Ovary (tissue), 9 donors: ENCODE results near the gene USP2. TPM values are rescaled to one million over a fixed set of nuclear protein-coding genes. Genes with fewer than 3 reads are reported as not detected.

Experiments
- DNase-seq, 5 donors: peaks; one replicate each; pipeline ENCODE4 v3.0.0-alpha.2; 2019 to 2020
- H3K27ac ChIP-seq, 2 donors: fragments of 200-600 bp; one replicate each; pipeline versions ENCODE4 v1.5.1 to v1.8.0; 2019 to 2022
- H3K27me3 ChIP-seq: fragments of 200-600 bp; one replicate; pipeline ENCODE4 v1.8.0; 2022
- H3K36me3 ChIP-seq: fragments of 200-600 bp; sonication (generic); one replicate; pipeline ENCODE4 v1.5.1; 2019
- H3K4me1 ChIP-seq: one replicate; pipeline ENCODE4 v1.8.1; 2013; ENCODE audit warnings: mild to moderate bottlenecking, moderate library complexity; ENCODE audit not compliant: insufficient read depth
- H3K4me3 ChIP-seq: fragments of 200-600 bp; sonication (generic); one replicate; pipeline ENCODE4 v1.5.1; 2017
- H3K9me3 ChIP-seq, 2 donors: fragments of 200-600 bp in 1 of 2; sonication (generic) in 1 of 2; one replicate each; pipeline versions ENCODE4 v1.5.1 to v1.8.1; 2013 to 2019; ENCODE audit warnings: mild to moderate bottlenecking in 1 of 2, moderate library complexity in 1 of 2
- EP300 ChIP-seq: sonication (generic); formaldehyde crosslinking; IDR thresholded peaks from one replicate; pipeline ENCODE4 v1.6.1; 2017; ENCODE audit warnings: antibody characterized with exemption
- POLR2A ChIP-seq: fragments of 450-650 bp; IDR thresholded peaks from one replicate; pipeline ENCODE4 v1.6.1; 2017; ENCODE audit warnings: antibody characterized with exemption, mild to moderate bottlenecking, moderate library complexity
- WGBS, 3 donors: extraction: QIAGEN DNeasy Blood & Tissue Kit in 1 of 3; methylation state at CpG; one replicate each; pipeline versions ENCODE4 v1.1.5 to v1.1.7; 2013 to 2017; 5-methylcytosine and 5-hydroxymethylcytosine counted together
- intact Hi-C, 4 donors: fragments of 100-400 bp; cut with DNase I; formaldehyde crosslinking; loops; one replicate each; pipeline versions ENCODE4 v1.11.0 to v1.15.1; 2022 to 2023
- polyA plus RNA-seq, 2 donors: library from polyadenylated mRNA; stranded (reverse); fragments of 200-250 nt in 1 of 2; fragments of 350-450 nt in 1 of 2; fragmentation: Illumina TruSeq in 1 of 2; extraction: RNeasy Lipid Tissue Mini Kit (QIAGEN cat#74804) in 1 of 2; gene quantifications; one replicate each; pipeline ENCODE4 v1.2.3, GENCODE V29; 2013 to 2014
- total RNA-seq, 7 donors: library from RNA; depleted of rRNA in 2 of 7; stranded (reverse); fragments of >200 nt in 2 of 7; fragmentation: NEBNext Ultra II Directional in 3 of 7; extraction: Animal tissue kit (Norgen Biotek cat#: 25700) in 3 of 7; gene quantifications; one replicate each; pipeline versions ENCODE4 v1.1.0 to v1.2.4, GENCODE V29; 2016 to 2023
- TF ChIP-seq, protein P1 (sequence below), 3 donors: fragments of 450-650 bp in 2 of 3; fragments of 200-600 bp in 1 of 3; IDR thresholded peaks; one replicate each; pipeline versions ENCODE4 v1.5.1 to v1.8.0; 2016 to 2022; ENCODE audit warnings: antibody characterized with exemption in 3 of 3, mild to moderate bottlenecking in 1 of 3
- donor health status: DM: no; HTN: no; CAD: no; lungs with moderate emphysema.
- donor health status: DM: no; HTN: no; CAD: no.
- donor health status: Bipolar disorder and iron deficiency.
- donor health status: DM: yes; HTN: yes; CAD: no.
- donor health status: DM: no; HTN: no; CAD: no.
- donor health status: DM: yes; HTN: yes; CAD: no.

Gene USP2
- total and polyA plus RNA-seq, 9 donors = 1.0 to 16.9 (median 4.0) TPM

DNA sequence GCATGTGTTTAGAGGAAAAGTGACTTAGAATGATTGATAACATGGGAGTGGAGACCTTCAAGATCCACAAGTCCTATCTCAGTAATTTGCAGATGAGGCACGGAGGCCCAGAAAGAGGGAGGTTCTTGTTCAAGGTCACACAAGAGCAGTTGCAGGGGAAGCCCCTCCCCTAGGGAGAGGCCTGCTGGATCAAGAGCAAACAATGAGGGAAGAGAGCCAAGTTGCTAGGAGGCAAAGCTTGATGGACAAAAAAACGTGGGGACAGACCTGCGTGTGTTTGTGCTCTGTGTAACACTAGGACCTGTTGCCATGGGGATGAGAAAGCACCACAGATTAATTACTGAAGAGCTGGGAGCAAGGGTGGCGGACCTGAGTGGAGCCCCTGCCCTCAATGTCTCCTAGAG lies 28.6 kb downstream of the USP2 start:
- WGBS, 3 donors = 22 to 28% (median 26%) methylated on average over 4 of the region's 4 CpGs
- no peaks in the 10 kb centered on the region for H3K36me3 ChIP-seq
- intact Hi-C loops = loop anchor here in 2 of 4 donors (10.0 kb wide), 1 partner anchor 122 kb away; no protein-coding TSS in a partner anchor
- TF ChIP-seq EP300 (no peak), POLR2A (no peak)
- TF ChIP-seq, protein P1, sequence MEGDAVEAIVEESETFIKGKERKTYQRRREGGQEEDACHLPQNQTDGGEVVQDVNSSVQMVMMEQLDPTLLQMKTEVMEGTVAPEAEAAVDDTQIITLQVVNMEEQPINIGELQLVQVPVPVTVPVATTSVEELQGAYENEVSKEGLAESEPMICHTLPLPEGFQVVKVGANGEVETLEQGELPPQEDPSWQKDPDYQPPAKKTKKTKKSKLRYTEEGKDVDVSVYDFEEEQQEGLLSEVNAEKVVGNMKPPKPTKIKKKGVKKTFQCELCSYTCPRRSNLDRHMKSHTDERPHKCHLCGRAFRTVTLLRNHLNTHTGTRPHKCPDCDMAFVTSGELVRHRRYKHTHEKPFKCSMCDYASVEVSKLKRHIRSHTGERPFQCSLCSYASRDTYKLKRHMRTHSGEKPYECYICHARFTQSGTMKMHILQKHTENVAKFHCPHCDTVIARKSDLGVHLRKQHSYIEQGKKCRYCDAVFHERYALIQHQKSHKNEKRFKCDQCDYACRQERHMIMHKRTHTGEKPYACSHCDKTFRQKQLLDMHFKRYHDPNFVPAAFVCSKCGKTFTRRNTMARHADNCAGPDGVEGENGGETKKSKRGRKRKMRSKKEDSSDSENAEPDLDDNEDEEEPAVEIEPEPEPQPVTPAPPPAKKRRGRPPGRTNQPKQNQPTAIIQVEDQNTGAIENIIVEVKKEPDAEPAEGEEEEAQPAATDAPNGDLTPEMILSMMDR (IDR thresholded peaks at IDR 0.05) = no peak
- H3K4me3 ChIP-seq = no peak overlapping the region
- H3K9me3 ChIP-seq = no peaks in the 10 kb centered on the region
- no peaks in the 10 kb centered on the region for H3K27me3 ChIP-seq
- DNase-seq = peak in 4 of 5 donors; percentile 49 to 69 (median 59)
- peaks cover 4% of the 10 kb centered on the region for H3K4me1 ChIP-seq
- no peak overlapping the region for H3K27ac ChIP-seq

DNA sequence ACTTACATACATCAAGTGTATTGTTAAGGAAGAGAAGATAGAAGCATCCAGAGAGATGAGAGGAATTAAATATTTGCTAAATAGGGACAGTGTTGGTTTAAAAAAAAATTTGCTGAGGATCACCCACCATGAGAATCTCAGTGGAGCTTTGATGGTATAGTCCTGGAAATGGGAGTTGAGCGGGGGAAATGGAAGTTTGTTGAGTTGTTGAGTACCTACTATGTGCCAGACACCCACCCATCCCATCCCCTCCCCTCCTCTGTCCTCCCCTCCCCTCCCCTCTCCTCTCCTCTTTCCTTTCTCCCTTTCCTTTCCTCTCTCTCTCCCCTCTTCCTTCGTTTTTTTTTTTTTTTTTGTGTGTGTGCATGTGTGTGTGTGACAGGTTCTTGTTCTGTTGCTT lies 30.3 kb downstream of the USP2 start:
- H3K9me3 ChIP-seq = no peaks in the 10 kb centered on the region
- no peak overlapping the region for H3K27ac ChIP-seq
- TF ChIP-seq, protein P1 (IDR thresholded peaks at IDR 0.05) = no peak
- no peak for TF ChIP-seq EP300
- TF ChIP-seq POLR2A = no peak
- H3K27me3 ChIP-seq = no peaks in the 10 kb centered on the region
- no peaks in the 10 kb centered on the region for H3K36me3 ChIP-seq
- no peak overlapping the region for H3K4me3 ChIP-seq
- intact Hi-C loops = loop anchor here in 2 of 4 donors (10.0 kb wide), 1 partner anchor 124 kb away; no protein-coding TSS in a partner anchor
- peaks cover 4% of the 10 kb centered on the region for H3K4me1 ChIP-seq
- 56 to 59% (median 56%) methylated on average over 2 of the region's 2 CpGs for WGBS, 3 donors
- no peak for DNase-seq

DNA sequence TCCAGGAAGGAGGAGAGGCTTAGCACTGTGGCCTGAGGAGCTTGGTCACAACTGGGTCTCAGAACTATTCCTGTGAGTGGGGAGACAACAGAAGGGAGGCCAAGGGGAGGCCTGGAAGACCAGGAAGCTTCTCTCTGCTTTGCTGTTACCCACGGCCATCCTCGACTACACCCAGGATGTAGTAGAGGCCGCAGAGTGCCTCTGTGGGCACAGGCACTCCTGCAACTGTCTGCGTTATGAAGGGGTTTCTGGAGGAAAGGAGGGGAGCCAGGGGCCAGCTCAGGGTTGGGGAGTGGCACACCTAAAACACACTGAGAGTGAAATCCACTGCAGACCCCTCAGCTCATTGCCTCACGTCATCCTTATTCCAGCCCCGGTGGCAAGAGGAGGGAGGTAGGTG lies 31.2 kb downstream of the USP2 start:
- 79 to 84% (median 82%) methylated on average over 6 of the region's 6 CpGs for WGBS, 3 donors
- intact Hi-C loops = loop anchor here in 2 of 4 donors (10.0 kb wide), 1 partner anchor 124 kb away; no protein-coding TSS in a partner anchor

DNA sequence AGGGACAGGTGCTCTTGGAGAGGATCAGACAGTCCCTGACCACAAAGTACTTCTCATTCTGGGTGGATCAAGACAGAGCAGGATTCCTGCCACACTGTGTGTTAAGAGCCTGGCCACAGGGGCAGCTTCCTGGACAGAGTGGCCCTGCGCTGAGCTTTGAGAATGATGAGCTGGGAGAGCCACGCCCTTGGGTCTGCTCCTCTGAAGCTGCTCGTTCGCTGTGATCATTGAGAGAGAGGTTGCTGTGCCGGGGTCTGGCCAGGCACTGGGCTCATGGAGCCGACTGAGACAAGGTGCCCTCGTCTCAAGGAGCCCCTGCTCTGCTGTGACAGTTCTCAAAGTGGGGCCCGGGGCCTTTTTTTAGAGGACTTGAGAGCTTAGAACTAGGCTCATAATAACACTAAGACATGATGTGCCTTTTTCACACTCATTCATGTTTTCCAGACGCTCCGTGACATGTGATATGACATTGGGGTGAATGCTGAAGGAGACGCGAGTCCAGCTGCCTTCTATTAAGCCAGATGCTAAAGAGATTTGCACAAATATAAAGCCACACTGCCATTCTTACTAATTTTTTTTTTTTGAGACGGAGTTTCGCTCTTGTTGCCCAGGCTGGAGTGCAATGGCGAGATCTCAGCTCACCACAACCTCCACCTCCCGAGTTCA lies 33.4 kb downstream of the USP2 start:
- WGBS, 3 donors = 80 to 81% (median 81%) methylated on average over 16 of the region's 16 CpGs
- Histone ChIP-seq H3K4me3 (no peak overlapping the region), H3K27ac (no peak overlapping the region), H3K36me3 (no peaks in the 10 kb centered on the region), H3K9me3 (no peaks in the 10 kb centered on the region), H3K27me3 (no peaks in the 10 kb centered on the region), H3K4me1 (peaks cover 4% of the 10 kb centered on the region)
- DNase-seq = no peak
- intact Hi-C loops = no loop called here
- no peak for TF ChIP-seq POLR2A
- TF ChIP-seq EP300 = no peak
- TF ChIP-seq, protein P1 (IDR thresholded peaks at IDR 0.05) = no peak

More for the DNA sequence above, 31.2 kb downstream of the USP2 start:
- DNase-seq = no peak
- H3K27me3 ChIP-seq = no peaks in the 10 kb centered on the region
- TF ChIP-seq, protein P1 (IDR thresholded peaks at IDR 0.05) = no peak
- TF ChIP-seq POLR2A (no peak), EP300 (no peak)
- H3K9me3 ChIP-seq = no peaks in the 10 kb centered on the region
- no peak overlapping the region for H3K27ac ChIP-seq
- H3K36me3 ChIP-seq = no peaks in the 10 kb centered on the region
- H3K4me1 ChIP-seq = peaks cover 4% of the 10 kb centered on the region
- H3K4me3 ChIP-seq = no peak overlapping the region
